Neural cell (in vitro differentiated cells): ENCODE data around the gene FIGNL2. TPM values are rescaled to one million over a fixed set of nuclear protein-coding genes. Genes with fewer than 3 reads are reported as not detected.

Source experiments
- H2AFZ ChIP-seq: fragments of 200-600, 300-800 bp; sonication (generic), shearing (Covaris generic); 2 replicates; pipeline ENCODE4 v1.6.0; 2014; ENCODE audit warnings: low read depth, mild to moderate bottlenecking, antibody characterized with exemption, low read length, moderate library complexity
- H3F3A ChIP-seq: fragments of 200-600 bp; shearing (Covaris generic); 2 replicates; pipeline ENCODE4 v1.6.1; 2016; ENCODE audit warnings: mild to moderate bottlenecking, moderate library complexity, mixed read lengths, antibody characterized with exemption, low read length; ENCODE audit not compliant: insufficient read depth, poor library complexity, severe bottlenecking
- H3K27ac ChIP-seq: fragments of 200-600, 300-800 bp; sonication (generic), shearing (Covaris generic); 2 replicates; pipeline ENCODE4 v1.5.1; 2014; ENCODE audit warnings: mild to moderate bottlenecking, low read length, moderate library complexity
- H3K27me3 ChIP-seq: fragments of 300-800, 200-600 bp; sonication (generic), shearing (Covaris generic); 2 replicates; pipeline ENCODE4 v1.6.0; 2014; ENCODE audit warnings: mild to moderate bottlenecking, low read depth, low read length, moderate library complexity; ENCODE audit not compliant: insufficient read depth
- H3K36me3 ChIP-seq: fragments of 300-800, 200-600 bp; sonication (generic), shearing (Covaris generic); 2 replicates; pipeline ENCODE4 v1.5.1; 2014; ENCODE audit warnings: mild to moderate bottlenecking, antibody characterized with exemption, low read length, moderate library complexity; ENCODE audit not compliant: insufficient read depth
- H3K4me2 ChIP-seq: fragments of 300-800, 200-600 bp; sonication (generic), shearing (Covaris generic); 2 replicates; pipeline ENCODE4 v1.6.0; 2014; ENCODE audit warnings: mild to moderate bottlenecking, low read length
- H3K4me3 ChIP-seq: fragments of 300-800, 200-600 bp; sonication (generic), shearing (Covaris generic); 2 replicates; pipeline ENCODE4 v1.5.1; 2014; ENCODE audit warnings: mild to moderate bottlenecking, low read length, moderate library complexity
- H3K79me2 ChIP-seq: fragments of 200-600 bp; shearing (Covaris generic); replicated peaks from 2 replicates; pipeline ENCODE4 v1.6.0; 2014; ENCODE audit warnings: mild to moderate bottlenecking, low read length, moderate library complexity; ENCODE audit not compliant: insufficient read depth
- H3K9ac ChIP-seq: fragments of 300-800, 200-600 bp; sonication (generic), shearing (Covaris generic); 2 replicates; pipeline ENCODE4 v1.6.1; 2016; ENCODE audit warnings: mild to moderate bottlenecking, low read length, mixed read lengths
- H3K9me2 ChIP-seq: fragments of 200-600 bp; shearing (Covaris generic); 2 replicates; pipeline ENCODE4 v1.6.1; 2016; ENCODE audit warnings: mild to moderate bottlenecking, low read length, mixed read lengths; ENCODE audit not compliant: insufficient read depth
- H3K9me3 ChIP-seq: fragments of 200-600, 300-800 bp; sonication (generic), shearing (Covaris generic); 2 replicates; pipeline ENCODE4 v1.6.1; 2016; ENCODE audit warnings: mild to moderate bottlenecking, mixed run types, low read length, moderate library complexity, mixed read lengths
- H4K20me1 ChIP-seq: fragments of 200-600 bp; shearing (Covaris generic); 2 replicates; pipeline ENCODE4 v1.6.1; 2016; ENCODE audit warnings: mild to moderate bottlenecking, mixed run types; ENCODE audit not compliant: insufficient read depth
- CTCF ChIP-seq: fragments of 450-650 bp; IDR thresholded peaks from 2 replicates; pipeline ENCODE4 v1.5.1; 2014; ENCODE audit warnings: antibody characterized with exemption, mild to moderate bottlenecking, moderate library complexity; ENCODE audit not compliant: poor library complexity, severe bottlenecking
- EP300 ChIP-seq: fragments of 450-650 bp; conservative IDR thresholded peaks from 2 replicates; pipeline ENCODE4 v1.6.1; 2014; ENCODE audit warnings: antibody characterized with exemption, mild to moderate bottlenecking, moderate library complexity; ENCODE audit not compliant: poor library complexity, severe bottlenecking
- EZH2 ChIP-seq: fragments of 200-600, 300-800 bp; shearing (Covaris generic), sonication (generic); IDR thresholded peaks from 2 replicates; pipeline ENCODE4 v1.6.1; 2014; ENCODE audit warnings: antibody characterized with exemption, low read length, borderline replicate concordance, mild to moderate bottlenecking; ENCODE audit not compliant: insufficient read depth, poor library complexity, severe bottlenecking
- MXI1 ChIP-seq: fragments of 450-650 bp; conservative IDR thresholded peaks from 2 replicates; pipeline ENCODE4 v1.6.1; 2014; ENCODE audit warnings: antibody characterized with exemption, mild to moderate bottlenecking; ENCODE audit not compliant: poor library complexity, severe bottlenecking
- POLR2AphosphoS5 ChIP-seq: IDR thresholded peaks from 2 replicates; pipeline ENCODE4 v1.6.1; 2012
- RAD21 ChIP-seq: fragments of 450-650 bp; conservative IDR thresholded peaks from 2 replicates; pipeline ENCODE4 v1.6.1; 2014; ENCODE audit warnings: antibody characterized with exemption, mild to moderate bottlenecking, moderate library complexity
- REST ChIP-seq: IDR thresholded peaks from 2 replicates; pipeline ENCODE4 v1.6.1; 2012; ENCODE audit warnings: borderline replicate concordance
- SMC3 ChIP-seq: fragments of 450-650 bp; conservative IDR thresholded peaks from 2 replicates; pipeline ENCODE4 v1.6.1; 2014; ENCODE audit warnings: antibody characterized with exemption, mild to moderate bottlenecking, moderate library complexity; ENCODE audit not compliant: poor library complexity
- TAF1 ChIP-seq: IDR thresholded peaks from 2 replicates; pipeline ENCODE4 v1.6.1; 2012; ENCODE audit warnings: low read depth
- polyA plus RNA-seq: library from polyadenylated mRNA; depleted of rRNA; stranded (reverse); fragments of >200 nt; gene quantifications from 2 replicates; pipeline ENCODE4 v1.2.3, GENCODE V29; 2014

FIGNL2 gene
- polyA plus RNA-seq, 1 donor from 2014 or later, result 0.21 TPM

- Histone ChIP-seq H3K9ac (peak overlapping the region; percentile 57), H3K27ac (no peak overlapping the region), H3K27me3 (peaks cover 14% of the 10 kb centered on the region), H2AFZ (no peak overlapping the region), H4K20me1 (no peaks in the 10 kb centered on the region), H3K9me3 (no peaks in the 10 kb centered on the region), H3K36me3 (no peaks in the 10 kb centered on the region), H3K4me2 (peak overlapping the region; percentile 1), H3K79me2 (peaks cover 33% of the 10 kb centered on the region), H3K4me3 (peak overlapping the region; percentile 65), H3K9me2 (no peaks in the 10 kb centered on the region), H3F3A (no peaks in the 10 kb centered on the region)
- TF ChIP-seq REST, result no peak
- no peak for TF ChIP-seq TAF1
- no peak for TF ChIP-seq EP300
- no peak for TF ChIP-seq RAD21
- TF ChIP-seq CTCF, result no peak
- TF ChIP-seq EZH2, result no peak
- no peak for TF ChIP-seq MXI1
- no peak for TF ChIP-seq POLR2AphosphoS5
- no peak for TF ChIP-seq SMC3
These were observed 734 bp downstream of the FIGNL2 start for GRCh38 chr12:51847643-51848325.

- Histone ChIP-seq H3F3A (no peaks in the 10 kb centered on the region), H4K20me1 (no peaks in the 10 kb centered on the region), H3K9me3 (no peaks in the 10 kb centered on the region), H3K4me2 (peak overlapping the region; percentile 1), H3K36me3 (no peaks in the 10 kb centered on the region), H3K4me3 (peak overlapping the region; percentile 65), H3K27ac (no peak overlapping the region), H3K27me3 (peaks cover 14% of the 10 kb centered on the region), H3K9me2 (no peaks in the 10 kb centered on the region), H3K9ac (peak overlapping the region; percentile 57), H2AFZ (no peak overlapping the region), H3K79me2 (peaks cover 33% of the 10 kb centered on the region)
- TF ChIP-seq TAF1, result no peak
- no peak for TF ChIP-seq RAD21
- peak; percentile 15 for TF ChIP-seq POLR2AphosphoS5
- no peak for TF ChIP-seq REST
- TF ChIP-seq CTCF, result no peak
- TF ChIP-seq MXI1, result no peak
- TF ChIP-seq EZH2, result no peak
These were observed 1.4 kb downstream of the FIGNL2 start for GRCh38 chr12:51846911-51847642.
